Measurements from ENCODE around the gene ADI1. TPM values are rescaled to one million over a fixed set of nuclear protein-coding genes. Genes with fewer than 3 reads are reported as not detected.

Gene ADI1
- total RNA-seq, 2 experiments from 2014 or later = 19.2 to 22.1 TPM

DNA sequence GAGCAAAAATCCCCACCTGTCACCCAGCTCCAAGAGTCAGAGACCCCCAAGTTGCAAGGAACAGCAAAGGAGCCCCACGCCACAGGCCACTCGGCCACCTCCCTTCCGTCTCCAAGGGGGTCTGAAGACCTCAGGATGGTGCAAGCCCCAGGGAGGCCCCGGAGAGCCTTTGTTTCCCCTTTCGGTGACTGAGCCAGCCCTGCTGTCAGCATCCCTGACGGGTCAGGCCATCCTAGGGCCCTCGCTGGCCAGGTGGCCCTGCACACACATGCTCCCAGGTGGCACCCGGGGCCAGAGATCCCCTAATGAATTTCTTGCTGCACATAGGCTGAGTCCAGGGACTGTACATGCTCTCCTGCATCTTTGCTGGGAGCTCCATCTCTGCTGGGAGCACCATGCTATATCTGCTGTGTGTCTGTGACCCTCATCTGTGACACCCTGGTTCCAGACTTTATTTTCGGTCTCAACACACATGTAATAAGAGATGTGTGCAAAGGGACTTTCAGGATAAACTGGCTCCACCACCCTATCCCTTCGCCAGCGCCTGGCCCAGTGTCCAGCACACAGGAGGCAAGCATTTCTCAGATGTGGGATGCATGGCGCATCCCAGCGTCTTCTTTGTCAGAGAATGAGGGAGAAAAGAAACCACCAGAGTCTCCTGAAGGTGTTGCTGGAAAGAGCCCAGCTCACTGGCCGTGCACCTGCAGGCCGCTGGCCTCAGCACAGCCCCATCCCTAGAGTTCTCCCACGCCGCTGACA, 27.4 kb downstream of the ADI1 start:
- H3K4me3 ChIP-seq (ENCODE audit: low read depth, low read length, poor library complexity, severe bottlenecking) = no peak overlapping the region
- no peaks in the 10 kb centered on the region for H3K9me2 ChIP-seq (ENCODE audit: insufficient read depth, low read length)
- H2AFZ ChIP-seq (ENCODE audit: low read length) = no peak overlapping the region
- no TSS peak for BruUV-seq (replicated peaks)
- no peak for DNase-seq (ENCODE audit: low spot score)
- ChIA-PET POLR2A (interaction anchor here (0.6 kb wide), 1 partner anchor 918 kb away, joined by 4 read pairs; no protein-coding TSS in a partner anchor), CTCF (ENCODE audit: unreplicated experiment) (no interaction called here)
- peaks cover 3% of the 10 kb centered on the region; the same call in 1 of the 2 replicates for H3K36me3 ChIP-seq (ENCODE audit: insufficient read depth, low read length)
- H3K4me2 ChIP-seq (ENCODE audit: low read length) = no peak overlapping the region
- H3K27ac ChIP-seq (ENCODE audit: low read depth, low read length, poor library complexity, severe bottlenecking) = no peak overlapping the region
- no peaks in the 10 kb centered on the region for H3K9me3 ChIP-seq (ENCODE audit: low read length)
- TF ChIP-seq, protein P1, sequence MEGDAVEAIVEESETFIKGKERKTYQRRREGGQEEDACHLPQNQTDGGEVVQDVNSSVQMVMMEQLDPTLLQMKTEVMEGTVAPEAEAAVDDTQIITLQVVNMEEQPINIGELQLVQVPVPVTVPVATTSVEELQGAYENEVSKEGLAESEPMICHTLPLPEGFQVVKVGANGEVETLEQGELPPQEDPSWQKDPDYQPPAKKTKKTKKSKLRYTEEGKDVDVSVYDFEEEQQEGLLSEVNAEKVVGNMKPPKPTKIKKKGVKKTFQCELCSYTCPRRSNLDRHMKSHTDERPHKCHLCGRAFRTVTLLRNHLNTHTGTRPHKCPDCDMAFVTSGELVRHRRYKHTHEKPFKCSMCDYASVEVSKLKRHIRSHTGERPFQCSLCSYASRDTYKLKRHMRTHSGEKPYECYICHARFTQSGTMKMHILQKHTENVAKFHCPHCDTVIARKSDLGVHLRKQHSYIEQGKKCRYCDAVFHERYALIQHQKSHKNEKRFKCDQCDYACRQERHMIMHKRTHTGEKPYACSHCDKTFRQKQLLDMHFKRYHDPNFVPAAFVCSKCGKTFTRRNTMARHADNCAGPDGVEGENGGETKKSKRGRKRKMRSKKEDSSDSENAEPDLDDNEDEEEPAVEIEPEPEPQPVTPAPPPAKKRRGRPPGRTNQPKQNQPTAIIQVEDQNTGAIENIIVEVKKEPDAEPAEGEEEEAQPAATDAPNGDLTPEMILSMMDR (conservative IDR thresholded peaks at IDR 0.05; ENCODE audit: low read length) = no peak
- no peak for TF ChIP-seq EZH2phosphoT487 (IDR thresholded peaks at IDR 0.05; ENCODE audit: borderline replicate concordance, low read depth, low read length)
- intact Hi-C loops (cut with micrococcal nuclease; ENCODE audit: unreplicated experiment) = no loop called here
- no peaks in the 10 kb centered on the region for H4K20me1 ChIP-seq (ENCODE audit: insufficient read depth, low read length)
- no peaks in the 10 kb centered on the region for H3K79me2 ChIP-seq (ENCODE audit: insufficient read depth, low read depth, low read length)
- H3K4me1 ChIP-seq (ENCODE audit: insufficient read depth, low read length, poor library complexity, severe bottlenecking) = peaks cover 4% of the 10 kb centered on the region

DNA sequence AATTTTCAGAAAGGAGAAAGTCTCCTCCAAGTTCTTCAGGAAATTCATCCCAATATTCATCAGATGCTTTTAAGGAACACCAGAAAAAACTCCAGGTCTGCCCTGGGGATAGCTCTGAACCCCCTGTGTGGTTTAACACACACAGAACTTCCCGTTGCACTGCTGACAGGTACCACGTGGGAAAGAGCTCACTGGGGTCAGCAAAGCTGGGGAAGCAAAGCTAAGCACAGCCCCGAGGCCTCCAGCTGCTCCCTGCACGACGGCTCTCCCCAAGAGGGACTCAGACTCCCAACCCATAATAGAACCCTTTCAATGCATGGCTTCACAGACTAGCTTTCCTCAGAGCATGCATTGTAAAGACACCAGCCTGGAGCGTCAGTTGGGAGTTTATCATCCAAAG, 28.0 kb downstream of the ADI1 start:
- no TSS peak for BruUV-seq (replicated peaks)
- Histone ChIP-seq H3K4me1 (ENCODE audit: insufficient read depth, low read length, poor library complexity, severe bottlenecking) (peaks cover 4% of the 10 kb centered on the region), H4K20me1 (ENCODE audit: insufficient read depth, low read length) (no peaks in the 10 kb centered on the region), H3K79me2 (ENCODE audit: insufficient read depth, low read depth, low read length) (no peaks in the 10 kb centered on the region), H3K4me3 (ENCODE audit: low read depth, low read length, poor library complexity, severe bottlenecking) (no peak overlapping the region), H3K27ac (ENCODE audit: low read depth, low read length, poor library complexity, severe bottlenecking) (no peak overlapping the region), H3K36me3 (ENCODE audit: insufficient read depth, low read length) (no peaks in the 10 kb centered on the region), H2AFZ (ENCODE audit: low read length) (no peak overlapping the region), H3K9me2 (ENCODE audit: insufficient read depth, low read length) (no peaks in the 10 kb centered on the region), H3K9me3 (ENCODE audit: low read length) (no peaks in the 10 kb centered on the region), H3K4me2 (ENCODE audit: low read length) (no peak overlapping the region)
- ChIA-PET POLR2A (interaction anchor here (0.6 kb wide), 1 partner anchor 919 kb away, joined by 4 read pairs; no protein-coding TSS in a partner anchor), CTCF (ENCODE audit: unreplicated experiment) (no interaction called here)
- TF ChIP-seq EZH2phosphoT487 (IDR thresholded peaks at IDR 0.05; ENCODE audit: borderline replicate concordance, low read depth, low read length) = no peak
- intact Hi-C loops (cut with micrococcal nuclease; ENCODE audit: unreplicated experiment) = no loop called here
- DNase-seq (ENCODE audit: low spot score) = peak; percentile 13

DNA sequence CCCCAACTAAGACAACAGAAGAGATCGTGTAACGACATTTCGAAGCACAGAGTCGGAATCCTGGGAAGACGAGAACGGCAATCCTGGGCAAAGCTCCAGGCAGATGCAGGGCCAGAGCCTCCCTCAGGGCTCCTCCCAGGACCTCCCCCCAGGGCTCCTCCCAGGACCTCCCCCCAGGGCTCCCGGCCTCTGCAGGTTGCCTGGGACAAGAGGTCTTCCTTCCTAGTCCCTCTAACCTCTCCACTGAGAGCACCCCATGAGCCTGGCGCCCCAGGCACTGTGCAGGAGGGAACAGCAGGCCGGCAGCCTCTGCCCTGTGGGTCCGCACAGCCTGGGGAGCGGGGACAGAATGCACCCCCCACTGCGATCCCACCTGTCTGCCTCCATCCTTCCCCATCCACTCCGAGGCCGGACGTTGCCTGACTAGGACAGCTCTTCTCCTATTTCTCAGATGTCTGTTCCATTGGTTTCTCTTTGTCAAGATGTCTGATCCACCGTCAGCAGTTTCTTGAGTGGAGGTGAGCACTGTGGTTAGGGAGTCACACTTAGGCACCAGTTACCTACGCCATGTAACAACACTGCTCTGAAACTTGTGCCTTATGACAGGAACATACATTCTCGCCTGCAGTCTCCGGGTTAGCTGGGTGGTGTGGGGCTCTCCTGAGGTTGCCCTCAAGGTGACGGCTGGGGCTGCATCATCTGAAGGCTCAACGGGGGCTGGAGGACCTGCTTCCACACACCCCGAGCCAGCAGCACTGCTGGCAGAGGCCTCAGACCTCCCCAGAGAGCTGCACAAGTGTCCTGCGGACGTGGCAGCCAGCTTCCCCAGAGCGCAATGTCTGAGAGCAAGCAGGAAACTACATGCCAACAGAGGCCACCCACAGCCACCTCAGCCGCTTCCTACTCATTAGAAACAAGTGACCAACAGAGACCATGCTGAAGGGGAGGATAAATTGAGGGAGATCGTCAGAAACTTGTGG, 28.9 kb downstream of the ADI1 start:
- H3K27ac ChIP-seq (ENCODE audit: low read depth, low read length, poor library complexity, severe bottlenecking) = no peak overlapping the region
- ChIA-PET POLR2A (no interaction called here), CTCF (ENCODE audit: unreplicated experiment) (interaction anchor here (0.6 kb wide), 1 partner anchor 29 kb away, joined by 5 read pairs; the partner anchor contains the start of gene ADI1)
- peaks cover 4% of the 10 kb centered on the region for H3K4me1 ChIP-seq (ENCODE audit: insufficient read depth, low read length, poor library complexity, severe bottlenecking)
- H2AFZ ChIP-seq (ENCODE audit: low read length) = no peak overlapping the region
- no peak for TF ChIP-seq EZH2phosphoT487 (IDR thresholded peaks at IDR 0.05; ENCODE audit: borderline replicate concordance, low read depth, low read length)
- TF ChIP-seq, protein P1 (conservative IDR thresholded peaks at IDR 0.05; ENCODE audit: low read length) = no peak
- no peaks in the 10 kb centered on the region for H3K9me3 ChIP-seq (ENCODE audit: low read length)
- H3K4me2 ChIP-seq (ENCODE audit: low read length) = no peak overlapping the region
- intact Hi-C loops (cut with micrococcal nuclease; ENCODE audit: unreplicated experiment) = no loop called here
- H4K20me1 ChIP-seq (ENCODE audit: insufficient read depth, low read length) = no peaks in the 10 kb centered on the region
- H3K36me3 ChIP-seq (ENCODE audit: insufficient read depth, low read length) = no peaks in the 10 kb centered on the region
- no peaks in the 10 kb centered on the region for H3K79me2 ChIP-seq (ENCODE audit: insufficient read depth, low read depth, low read length)
- DNase-seq (ENCODE audit: low spot score) = no peak
- H3K4me3 ChIP-seq (ENCODE audit: low read depth, low read length, poor library complexity, severe bottlenecking) = no peak overlapping the region
- H3K9me2 ChIP-seq (ENCODE audit: insufficient read depth, low read length) = no peaks in the 10 kb centered on the region
- no TSS peak for BruUV-seq (replicated peaks)
